ENCODE measurements around the gene HNRNPAB.
"Not testable (repeated sequence)": the region's sequence is repeated elsewhere in the genome, so short reads cannot be mapped to it uniquely, and the experiment has no call there.

HNRNPAB gene

DNA sequence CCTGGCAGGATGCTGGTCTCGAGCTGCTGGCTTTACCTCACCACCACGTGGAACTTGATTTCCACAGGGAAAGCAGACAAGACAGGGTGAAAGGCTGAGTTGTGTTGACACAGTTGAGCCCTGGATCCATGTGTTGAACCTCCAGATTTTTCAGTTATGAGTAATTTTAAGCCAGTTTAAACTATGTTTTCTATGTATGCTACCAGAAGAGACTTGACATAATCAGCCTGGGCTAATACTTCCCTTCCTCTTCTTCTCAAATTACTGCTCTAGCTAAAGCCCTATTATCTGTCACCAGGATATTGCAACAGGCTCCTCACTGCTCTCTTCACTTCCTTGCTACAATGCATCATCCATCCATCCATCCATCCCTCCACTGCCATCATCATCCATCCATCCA is 40.2 kb downstream of the HNRNPAB start:
- no peak for DNase-seq (ENCODE audit: low read depth in 3 of 3)

DNA sequence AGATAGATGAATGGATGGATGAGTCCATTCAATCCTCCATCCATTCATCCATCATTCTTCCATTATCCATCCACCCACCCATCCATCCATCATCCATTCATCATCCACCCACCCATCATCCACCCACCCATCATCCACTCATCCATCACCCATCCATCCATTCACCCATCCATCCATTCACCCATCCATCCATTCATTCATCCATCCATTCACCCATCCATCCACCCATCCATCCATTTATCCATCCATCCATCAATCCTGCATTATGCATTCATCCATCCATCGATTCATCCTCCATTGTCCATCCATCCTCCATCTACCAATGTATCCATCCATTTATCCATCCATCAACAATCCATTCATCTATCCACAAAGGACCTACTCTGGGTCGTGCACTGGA is 41.1 kb downstream of the HNRNPAB start:
- no peak for DNase-seq (ENCODE audit: low read depth in 3 of 3)

DNA sequence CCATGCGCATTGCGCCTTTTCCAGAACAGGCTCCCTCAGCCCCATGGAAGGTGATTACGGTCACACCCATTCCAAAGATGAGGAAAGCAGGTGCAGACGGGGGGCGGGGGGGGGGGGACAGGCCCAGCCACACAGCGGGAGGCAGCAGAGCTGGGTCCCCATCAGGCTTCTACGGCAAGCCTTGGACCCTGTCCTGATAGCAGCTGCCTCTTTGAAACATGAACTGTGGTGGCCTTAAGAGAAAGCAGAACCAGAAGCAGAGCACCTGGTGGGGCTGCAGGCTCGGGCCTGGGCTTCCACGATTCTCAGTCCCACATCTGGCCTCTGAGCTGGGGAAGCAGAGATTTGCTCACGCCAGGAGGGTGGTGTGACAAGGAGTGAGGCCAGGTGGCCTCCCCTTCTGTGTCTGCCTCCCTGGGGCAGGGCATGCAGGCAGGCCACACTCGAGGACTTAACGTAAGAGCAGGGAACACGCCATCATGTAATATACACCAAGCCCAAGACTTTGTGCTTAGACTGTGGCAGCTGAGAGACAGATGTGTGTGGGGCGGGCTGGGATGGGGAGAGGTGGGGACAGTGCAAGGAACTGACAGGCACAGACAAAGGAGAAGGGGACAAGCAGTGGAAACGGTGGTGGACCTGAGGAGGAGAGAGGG is 42.4 kb downstream of the HNRNPAB start:
- no peak for DNase-seq (ENCODE audit: low read depth in 3 of 3)

DNA sequence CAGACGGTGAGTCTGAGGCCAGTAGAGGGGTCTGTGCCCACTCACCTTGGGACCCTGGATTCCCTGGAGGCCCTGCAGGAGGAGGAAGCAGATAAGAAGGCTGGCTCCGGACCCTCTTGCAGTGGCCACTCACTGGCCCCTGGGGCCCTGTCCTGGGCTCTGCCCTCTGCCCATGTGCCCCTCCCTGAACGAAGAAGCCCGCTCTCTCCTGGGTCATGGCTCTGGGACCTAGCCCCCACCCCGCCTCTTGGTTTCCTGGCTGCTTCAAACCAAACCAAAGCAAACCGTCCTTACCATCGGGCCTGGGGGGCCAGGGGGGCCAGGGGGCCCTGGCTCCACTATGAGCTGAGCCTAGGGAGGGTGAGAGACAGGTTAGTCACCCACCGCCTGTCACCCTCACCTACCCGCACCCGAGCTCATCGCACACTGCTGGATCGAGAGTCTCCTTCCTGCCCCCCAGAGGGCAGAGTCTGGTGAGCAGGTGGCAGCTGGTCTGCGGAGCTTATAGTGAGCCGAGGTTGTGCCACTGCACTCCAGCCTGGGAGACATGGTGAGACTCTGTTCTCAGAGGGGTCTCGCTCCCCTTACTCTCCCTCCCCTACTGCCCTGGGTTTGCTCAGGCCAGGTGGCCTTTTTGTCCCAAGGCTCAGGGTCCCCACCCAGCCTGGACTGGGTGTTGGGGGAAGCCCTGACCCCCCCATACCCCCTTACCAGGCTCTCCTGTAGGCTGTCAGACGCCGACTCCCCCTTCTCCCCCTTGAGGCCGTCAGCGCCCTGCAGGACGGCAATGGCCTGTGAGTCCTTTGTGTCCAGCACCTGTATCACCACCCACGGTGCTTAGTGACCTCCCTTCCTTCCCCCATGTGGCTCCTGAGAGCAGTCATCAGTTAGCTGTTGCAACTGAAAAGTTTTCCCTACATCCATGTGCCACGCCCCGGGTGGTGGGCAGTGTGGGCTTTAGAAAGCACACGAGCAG is 43.4 kb downstream of the HNRNPAB start:
- DNase-seq (ENCODE audit: low read depth in 3 of 3), result no peak

DNA sequence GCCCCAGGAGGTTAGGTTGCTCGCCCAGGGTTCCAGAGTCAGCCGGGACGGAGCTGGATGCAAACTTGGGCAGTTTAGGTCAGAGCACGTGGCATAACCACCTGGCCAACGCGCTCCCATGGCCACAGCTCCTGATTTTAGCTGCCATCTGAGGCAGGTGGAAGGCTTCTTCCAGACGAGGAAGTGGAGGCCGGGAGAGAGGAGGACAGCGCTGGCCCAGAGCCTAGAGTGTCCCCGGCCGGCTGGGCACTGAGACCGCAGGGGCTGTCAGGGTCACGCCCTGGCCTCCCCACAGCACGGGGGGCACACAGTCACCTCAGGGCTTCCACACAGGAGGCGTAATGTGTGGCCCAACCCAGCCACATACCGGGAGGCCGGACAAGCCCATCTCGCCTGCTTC is 44.4 kb downstream of the HNRNPAB start:
- no peak for DNase-seq (ENCODE audit: low read depth in 3 of 3)

DNA sequence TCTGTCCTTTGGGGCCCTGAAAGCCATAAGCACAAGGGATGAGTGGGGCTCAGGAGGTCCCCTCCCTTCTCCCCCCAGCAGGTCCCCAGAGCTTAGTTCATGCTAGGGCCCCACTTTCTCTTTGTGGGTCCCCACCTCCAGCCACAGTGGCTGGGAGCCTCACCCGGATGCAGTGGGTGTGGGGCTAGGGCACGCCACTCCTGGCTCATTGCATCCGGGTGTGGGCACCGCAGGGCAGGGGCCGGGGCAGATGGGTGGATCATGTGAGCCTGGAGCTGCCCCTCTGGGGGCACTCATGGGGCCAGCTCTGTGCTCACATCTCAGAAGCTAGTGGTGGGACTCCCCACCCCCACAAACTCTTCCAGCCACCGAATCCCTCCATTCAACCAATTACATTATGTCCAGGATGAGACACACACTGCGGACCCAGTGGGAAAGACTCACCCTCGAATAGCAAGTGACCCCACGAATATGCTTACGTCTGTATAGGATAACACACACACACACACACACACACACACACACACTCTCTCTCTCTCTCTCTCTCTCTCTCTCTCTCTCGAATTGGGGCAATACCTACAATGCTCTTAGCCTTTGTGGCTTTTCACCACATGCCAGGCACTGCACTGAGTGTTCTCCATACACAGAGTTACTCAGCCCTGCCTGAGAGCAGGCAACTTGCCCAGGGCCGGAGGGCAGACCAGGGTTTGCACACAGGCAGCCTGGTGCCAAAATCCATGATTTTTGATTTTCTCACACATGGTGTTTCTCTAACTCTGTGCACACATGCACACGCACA is 45.1 kb downstream of the HNRNPAB start:
- no peak for DNase-seq (ENCODE audit: low read depth in 3 of 3)

DNA sequence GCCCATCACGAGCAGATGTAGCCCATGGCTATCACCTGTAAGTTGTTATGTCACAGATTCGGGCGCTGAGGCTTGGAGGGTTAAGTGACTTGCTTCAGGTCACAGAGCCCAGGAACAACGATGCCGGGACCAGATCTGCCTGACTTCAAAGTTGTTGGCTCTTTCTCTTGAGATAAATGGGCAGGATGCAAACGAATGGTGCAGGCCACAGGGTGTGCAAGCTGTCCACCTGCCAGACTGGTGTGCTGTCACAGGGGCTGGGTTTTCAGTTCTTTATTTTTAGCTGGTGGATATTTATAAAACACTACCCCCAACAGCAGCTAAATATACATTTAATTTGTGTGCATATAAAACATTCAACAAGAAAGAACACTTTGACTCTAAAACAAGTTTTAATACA is 45.9 kb downstream of the HNRNPAB start:
- no peak for DNase-seq (ENCODE audit: low read depth in 3 of 3)

DNA sequence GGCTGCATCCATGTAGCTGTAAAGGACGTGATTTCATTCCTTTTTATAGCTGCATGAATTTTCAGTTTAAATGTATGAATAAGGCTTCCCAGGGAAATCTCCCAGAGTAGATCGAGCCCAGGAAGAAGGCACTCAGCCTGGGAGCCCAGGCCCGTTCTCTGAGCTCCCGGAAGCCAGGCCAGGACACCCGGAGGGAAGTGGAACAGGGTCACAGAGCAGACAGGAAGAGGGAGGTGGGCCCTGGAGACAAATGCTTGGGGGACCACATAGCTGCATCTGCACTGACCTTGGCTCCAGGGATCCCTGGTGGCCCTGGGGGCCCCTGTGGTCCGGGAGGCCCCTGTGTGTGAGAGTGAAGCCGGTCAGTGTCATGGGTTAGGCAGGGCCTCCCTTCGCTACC is 47.9 kb downstream of the HNRNPAB start:
- no peak for DNase-seq (ENCODE audit: low read depth in 3 of 3)

DNA sequence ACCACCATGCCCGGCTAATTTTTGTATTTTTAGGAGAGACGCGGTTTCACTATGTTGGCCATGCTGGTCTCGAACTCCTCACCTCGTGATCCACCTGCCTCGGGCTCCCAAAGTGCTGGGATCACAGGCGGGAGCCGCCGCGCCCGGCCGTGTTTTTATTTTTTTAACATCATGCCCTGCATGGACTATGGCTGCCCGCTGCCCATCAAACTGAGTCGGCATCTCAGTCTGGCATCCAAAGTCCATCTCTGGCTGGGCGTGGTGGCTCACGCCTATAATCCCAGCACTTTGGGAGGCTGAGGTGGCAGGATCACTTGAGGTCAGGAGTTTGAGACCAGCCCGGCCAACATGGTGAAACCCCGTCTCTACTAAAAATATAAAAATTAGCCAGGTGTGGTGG is 49.3 kb downstream of the HNRNPAB start:
- not testable (repeated sequence) for DNase-seq (ENCODE audit: low read depth in 3 of 3)

DNA sequence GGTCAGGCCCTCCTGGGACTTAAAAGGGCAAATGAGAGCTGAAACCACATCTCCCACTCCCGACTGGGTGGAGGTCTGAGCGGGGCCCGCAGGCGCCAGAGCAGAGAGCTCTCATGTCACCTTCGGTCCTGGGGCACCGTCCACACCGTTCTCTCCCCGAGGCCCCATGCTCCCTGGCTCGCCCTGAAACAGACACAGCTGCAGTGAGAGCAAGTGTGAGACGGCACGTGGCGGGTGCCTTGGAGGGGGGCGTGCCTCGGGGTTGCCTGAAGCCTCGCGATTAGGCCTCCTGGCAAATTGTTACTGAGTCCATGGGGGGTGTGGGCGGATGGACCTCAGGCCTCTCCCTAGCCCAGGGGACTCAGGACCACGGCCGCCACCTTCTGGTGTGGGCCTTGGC is 52.4 kb downstream of the HNRNPAB start:
- DNase-seq (ENCODE audit: low read depth in 3 of 3), result no peak

DNA sequence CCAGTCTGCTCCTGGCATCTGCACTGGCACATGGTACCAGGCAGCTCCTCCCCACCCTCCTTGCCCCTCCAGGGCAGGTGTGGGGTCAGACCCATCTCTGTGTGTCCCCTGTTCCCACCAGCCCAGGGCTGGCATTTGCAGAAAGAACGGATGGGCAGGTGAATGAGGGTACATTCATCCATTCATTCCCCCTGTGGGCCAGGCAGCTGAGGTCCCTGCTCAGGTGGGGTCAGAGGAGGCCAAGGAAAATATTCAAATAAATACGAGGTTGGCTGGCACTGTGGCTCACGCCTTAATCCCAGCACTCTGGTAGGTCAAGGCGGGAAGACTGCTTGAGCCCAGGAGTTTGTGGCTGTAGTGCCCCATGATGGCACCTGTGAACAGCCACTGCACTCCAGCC is 53.3 kb downstream of the HNRNPAB start:
- no peak for DNase-seq (ENCODE audit: low read depth in 3 of 3)

DNA sequence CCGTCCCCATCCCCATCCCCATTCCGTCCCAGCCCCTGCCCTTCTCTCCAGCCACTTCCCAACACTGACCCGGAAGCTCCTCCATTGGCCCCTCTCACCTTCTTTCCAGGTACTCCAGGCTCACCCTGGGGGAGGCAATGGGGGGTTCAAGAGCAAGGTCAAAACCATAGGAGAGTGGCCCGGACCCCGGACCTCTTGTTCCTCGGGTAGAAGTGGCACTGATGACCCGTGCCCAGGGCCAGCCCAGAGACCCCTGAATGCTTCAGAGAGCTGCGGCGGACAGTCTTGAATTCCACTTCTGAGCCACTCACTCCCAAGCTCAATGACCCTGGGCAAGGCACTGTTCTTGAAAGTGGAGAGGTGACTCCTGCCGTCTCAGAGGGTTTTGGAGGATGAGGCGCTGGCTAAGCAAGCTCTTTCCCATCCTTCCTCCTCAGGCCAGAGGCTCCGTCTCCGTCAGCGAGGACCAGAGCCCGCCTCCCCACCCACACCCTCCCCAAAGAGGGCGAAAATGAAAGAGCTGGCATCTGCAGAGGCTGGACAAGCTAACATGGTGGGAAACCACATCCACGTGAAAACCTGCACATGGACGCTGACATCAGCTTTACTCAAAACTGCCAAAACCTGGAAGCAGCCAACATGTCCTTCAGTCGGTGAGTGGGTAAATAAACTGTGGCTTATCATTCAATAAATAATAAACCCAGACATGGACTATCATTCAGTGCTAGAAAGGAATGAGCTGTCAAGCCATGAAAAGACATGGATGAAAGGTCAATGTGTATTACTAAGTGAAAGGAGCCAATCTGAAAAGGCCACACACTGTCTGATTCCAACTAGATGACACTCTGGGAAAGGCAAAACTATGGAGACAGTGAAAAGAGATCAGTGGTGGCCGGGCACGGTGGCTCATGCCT is 55.5 kb downstream of the HNRNPAB start:
- DNase-seq (ENCODE audit: low read depth in 3 of 3), result no peak

Data from stimulated activated CD4-positive, alpha-beta T cell treated with anti-CD3 and anti-CD28 coated beads, TNF-alpha, amount 100 ng/mL, for 24 hours (primary cell).